ENCODE measurements around the gene CCDC85C.

Gene CCDC85C

DNA sequence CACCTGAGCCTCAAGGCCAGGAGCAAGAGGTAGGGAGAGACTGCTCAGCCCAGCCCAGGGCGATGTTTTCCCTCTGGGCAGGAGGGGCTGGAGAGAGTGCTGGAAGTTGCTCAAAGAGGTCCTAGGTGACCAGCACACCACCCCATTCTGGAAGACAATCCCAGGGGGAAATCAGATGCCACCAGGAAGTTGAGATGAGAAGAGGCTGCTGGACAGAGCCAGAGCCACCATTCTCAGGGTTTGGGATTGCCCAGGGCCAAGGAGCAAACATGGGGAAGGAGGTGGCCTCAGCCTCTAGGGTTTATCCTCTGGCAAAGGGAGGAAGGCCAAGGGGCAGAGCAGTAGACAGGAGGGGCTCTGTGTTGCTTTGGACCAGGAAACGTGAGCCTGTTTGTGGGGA lies 11.6 kb downstream of the CCDC85C start:
- TF ChIP-seq, protein P1, sequence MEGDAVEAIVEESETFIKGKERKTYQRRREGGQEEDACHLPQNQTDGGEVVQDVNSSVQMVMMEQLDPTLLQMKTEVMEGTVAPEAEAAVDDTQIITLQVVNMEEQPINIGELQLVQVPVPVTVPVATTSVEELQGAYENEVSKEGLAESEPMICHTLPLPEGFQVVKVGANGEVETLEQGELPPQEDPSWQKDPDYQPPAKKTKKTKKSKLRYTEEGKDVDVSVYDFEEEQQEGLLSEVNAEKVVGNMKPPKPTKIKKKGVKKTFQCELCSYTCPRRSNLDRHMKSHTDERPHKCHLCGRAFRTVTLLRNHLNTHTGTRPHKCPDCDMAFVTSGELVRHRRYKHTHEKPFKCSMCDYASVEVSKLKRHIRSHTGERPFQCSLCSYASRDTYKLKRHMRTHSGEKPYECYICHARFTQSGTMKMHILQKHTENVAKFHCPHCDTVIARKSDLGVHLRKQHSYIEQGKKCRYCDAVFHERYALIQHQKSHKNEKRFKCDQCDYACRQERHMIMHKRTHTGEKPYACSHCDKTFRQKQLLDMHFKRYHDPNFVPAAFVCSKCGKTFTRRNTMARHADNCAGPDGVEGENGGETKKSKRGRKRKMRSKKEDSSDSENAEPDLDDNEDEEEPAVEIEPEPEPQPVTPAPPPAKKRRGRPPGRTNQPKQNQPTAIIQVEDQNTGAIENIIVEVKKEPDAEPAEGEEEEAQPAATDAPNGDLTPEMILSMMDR (IDR thresholded peaks at IDR 0.05; ENCODE audit: extremely low read depth, insufficient read depth, missing control alignments) = no peak
- DNase-seq (ENCODE audit: low spot score) = no peak
- in situ Hi-C loops (cut with MboI; ENCODE audit: low pct_unique_long_range_greater_than_20kb, low sequenced_read_pairs, unreplicated experiment) = no loop called here

DNA sequence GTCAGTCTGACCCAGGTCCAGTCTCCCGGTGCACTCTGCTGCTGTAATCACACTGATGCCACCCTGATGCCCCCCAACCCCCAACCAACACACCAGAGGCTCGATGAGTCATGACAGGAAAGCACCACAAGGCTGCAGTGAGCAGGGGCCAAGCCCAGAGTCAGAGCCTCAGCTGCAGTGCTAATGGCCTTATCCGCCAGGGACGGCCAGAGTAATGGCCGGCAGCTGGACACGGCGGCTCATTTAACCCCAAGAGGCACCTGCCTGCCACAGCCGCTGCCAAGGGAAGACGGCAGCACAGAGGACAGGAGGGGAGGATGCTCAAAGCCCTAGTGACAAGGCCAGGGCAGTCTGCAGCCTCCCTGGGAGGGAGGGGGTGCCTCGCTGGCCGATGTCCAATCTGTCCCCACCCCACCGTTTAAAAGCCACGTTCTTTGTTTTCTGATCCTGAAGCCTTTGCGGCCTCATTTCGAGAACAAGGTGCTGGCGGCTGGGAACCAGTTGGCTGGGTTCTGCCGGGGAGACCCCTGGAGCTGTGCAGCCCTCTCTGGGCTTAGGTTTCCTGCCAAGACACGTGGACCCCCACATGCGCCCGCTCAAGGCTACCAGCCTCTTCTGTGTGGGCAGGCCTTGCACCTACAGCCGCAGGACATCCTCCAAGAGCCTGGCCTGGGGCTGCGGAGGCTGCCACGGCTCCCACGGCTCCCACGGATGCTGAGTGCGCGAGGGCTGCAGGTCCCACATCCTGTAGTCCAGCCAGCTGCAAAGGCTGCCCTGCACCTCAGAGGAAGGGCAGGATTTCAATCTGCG lies 13.1 kb downstream of the CCDC85C start:
- TF ChIP-seq, protein P1 (IDR thresholded peaks at IDR 0.05; ENCODE audit: extremely low read depth, insufficient read depth, missing control alignments) = no peak
- in situ Hi-C loops (cut with MboI; ENCODE audit: low pct_unique_long_range_greater_than_20kb, low sequenced_read_pairs, unreplicated experiment) = no loop called here
- no peak for DNase-seq (ENCODE audit: low spot score)

DNA sequence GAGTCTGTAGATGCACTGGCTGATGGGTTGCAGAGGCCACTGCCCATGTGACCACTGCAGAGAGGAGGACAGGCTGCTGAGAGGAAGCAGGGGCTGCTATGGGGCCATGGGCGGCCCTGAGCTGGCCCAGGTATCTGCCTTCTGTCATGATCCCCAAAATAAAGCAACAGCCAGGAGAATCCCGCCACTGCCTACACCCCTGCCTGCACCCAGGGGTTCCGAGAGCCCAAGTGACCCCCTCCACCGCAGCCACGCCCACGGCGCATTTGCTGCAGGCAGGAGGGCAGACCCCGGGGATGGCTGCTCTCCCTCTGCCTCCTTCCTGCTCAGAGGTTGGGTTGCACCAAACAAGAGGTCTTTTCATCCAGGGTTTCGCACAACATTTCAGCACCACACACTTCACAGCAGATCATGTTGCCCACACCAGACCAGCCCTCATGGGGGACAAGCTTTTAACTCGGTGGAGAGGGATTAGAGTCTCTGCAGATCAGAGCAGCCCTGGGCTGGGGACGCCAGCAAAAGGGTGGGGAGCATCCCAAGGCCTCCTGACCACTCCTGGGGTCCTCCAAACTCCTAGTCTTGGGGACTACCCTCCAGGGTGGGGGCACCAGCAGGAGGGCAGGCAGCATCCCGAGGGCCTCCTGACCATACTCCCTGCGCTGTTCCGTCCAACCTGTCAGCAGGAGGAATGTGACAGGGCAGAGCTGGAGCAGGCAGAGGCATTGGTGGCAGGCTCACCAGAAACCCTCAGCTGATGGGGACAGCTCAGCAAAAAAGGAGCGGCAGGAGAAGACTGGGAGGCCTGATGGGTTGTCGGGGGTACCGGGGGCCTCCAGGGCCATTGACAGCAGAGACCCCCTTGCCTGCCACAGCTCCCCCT lies 14.1 kb downstream of the CCDC85C start:
- TF ChIP-seq, protein P1 (IDR thresholded peaks at IDR 0.05; ENCODE audit: extremely low read depth, insufficient read depth, missing control alignments) = no peak
- no peak for DNase-seq (ENCODE audit: low spot score)
- in situ Hi-C loops (cut with MboI; ENCODE audit: low pct_unique_long_range_greater_than_20kb, low sequenced_read_pairs, unreplicated experiment) = no loop called here

DNA sequence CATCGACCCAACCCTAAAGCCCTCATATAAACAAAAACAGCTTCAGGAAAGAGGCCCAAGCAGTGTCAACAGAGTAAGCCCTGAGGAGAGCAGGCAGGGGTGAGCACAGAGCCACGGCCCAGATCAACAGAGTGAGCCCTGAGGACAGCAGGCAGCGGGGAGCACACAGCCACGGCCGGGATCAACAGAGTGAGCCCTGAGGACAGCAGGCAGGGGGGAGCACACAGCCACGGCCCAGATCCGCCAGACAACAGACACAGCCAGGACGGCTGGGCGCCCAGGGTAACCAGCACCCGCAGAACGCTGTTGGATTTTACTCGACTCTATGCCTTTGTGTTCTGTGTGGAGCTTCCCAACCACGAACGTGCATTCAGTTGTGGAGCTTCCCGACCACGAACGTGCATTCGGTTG lies 15.0 kb downstream of the CCDC85C start:
- no peak for DNase-seq (ENCODE audit: low spot score)
- TF ChIP-seq, protein P1 (IDR thresholded peaks at IDR 0.05; ENCODE audit: extremely low read depth, insufficient read depth, missing control alignments) = no peak
- in situ Hi-C loops (cut with MboI; ENCODE audit: low pct_unique_long_range_greater_than_20kb, low sequenced_read_pairs, unreplicated experiment) = no loop called here

DNA sequence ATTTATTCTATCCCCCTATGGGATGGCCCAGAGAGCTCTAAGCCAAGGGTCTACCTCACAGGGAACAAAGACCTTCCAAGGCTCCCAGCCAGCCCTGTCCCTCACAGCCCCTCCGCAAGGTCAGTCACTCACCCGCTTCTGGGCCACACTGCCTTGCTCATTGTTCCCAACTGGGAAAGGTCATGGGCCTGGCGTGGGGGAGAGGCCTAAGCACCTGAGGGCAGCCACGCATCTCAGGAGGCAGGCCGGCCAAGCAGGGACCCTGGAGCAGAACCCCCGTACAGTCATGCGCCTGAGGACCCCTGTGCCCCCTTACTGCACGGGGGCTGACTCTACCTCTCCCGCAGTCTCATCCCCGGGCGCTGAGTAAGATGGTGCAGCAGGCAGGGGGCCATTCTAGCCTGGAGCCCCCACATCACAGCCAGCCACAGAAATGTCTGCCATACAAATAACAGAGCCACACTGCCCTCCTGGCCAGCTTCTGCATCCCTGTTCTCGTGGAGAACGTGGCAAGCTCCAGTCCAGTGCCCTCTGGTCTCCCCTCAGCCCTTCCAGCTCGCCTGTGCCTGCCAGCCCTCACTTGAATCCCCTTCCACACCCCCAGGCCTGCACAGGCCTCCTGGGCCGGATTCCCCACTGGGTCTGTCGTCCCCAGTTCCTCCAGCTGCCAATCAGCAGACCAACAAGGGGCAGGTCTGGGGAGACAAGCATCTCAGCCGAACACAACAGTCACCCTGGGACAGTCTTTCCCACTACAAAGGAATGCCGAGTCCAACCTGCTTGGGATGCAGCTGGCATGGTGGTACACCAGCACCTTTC lies 16.3 kb downstream of the CCDC85C start:
- TF ChIP-seq, protein P1 (IDR thresholded peaks at IDR 0.05; ENCODE audit: extremely low read depth, insufficient read depth, missing control alignments) = no peak
- in situ Hi-C loops (cut with MboI; ENCODE audit: low pct_unique_long_range_greater_than_20kb, low sequenced_read_pairs, unreplicated experiment) = no loop called here
- DNase-seq (ENCODE audit: low spot score) = no peak
